NCI-H345 treated with DMSO at 0.1 percent for 48 hours (cell line): Measurements from ENCODE around the gene DDX1.

ENCODE experiments used
- DNase-seq: peaks from one replicate; lab custom pipeline; 2025; ENCODE audit not compliant: unreplicated experiment; lab: John Stamatoyannopoulos, UW

The DDX1 gene

GRCh38 chr2:15626967-15627366 is 35.3 kb downstream of the DDX1 start:
- no peak for DNase-seq

GRCh38 chr2:15627817-15628684 is 36.4 kb downstream of the DDX1 start:
- no peak for DNase-seq

DNA sequence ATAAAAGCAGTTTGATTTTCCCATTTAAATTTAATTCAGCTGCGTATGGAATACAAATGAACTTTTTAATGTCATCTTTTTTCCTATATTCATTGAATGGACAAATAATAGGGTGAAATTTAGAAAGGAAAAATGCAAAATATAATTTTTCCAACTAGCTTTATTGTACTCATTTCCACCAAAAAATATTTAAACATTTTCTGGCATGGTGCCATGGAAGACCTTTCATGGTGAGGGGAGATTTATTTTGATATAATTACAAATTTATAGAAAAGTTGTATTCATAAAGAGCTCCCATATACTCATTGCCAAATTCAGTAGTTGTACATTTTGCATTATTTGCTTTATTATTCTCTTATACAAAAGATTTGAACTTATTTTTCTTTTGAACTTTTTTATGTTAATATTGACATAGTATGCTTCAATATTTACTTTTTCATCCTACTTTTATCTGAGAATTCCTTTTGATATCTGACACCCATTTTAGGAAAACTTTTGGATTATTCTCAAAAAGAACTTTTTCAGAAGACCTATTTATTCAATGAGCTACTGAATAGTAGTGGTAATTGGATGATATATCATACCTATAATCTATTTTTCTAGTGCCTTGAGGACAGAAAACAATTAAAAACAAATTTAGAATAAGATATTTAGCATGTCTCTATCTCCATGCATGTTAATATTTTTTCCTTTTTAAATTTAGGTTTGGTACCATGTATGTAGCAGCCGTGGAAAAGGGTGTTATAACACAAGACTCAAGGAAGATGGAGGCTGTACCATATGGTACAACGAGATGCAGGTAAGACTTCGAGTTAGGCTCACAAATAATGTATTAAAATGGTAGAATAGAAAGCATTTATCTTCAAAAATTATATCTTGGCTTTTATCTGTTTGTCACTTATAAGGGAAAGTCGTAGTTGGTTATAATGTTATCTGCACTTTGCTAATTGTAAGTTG is 37.5 kb downstream of the DDX1 start:
- DNase-seq, result no peak

DNA sequence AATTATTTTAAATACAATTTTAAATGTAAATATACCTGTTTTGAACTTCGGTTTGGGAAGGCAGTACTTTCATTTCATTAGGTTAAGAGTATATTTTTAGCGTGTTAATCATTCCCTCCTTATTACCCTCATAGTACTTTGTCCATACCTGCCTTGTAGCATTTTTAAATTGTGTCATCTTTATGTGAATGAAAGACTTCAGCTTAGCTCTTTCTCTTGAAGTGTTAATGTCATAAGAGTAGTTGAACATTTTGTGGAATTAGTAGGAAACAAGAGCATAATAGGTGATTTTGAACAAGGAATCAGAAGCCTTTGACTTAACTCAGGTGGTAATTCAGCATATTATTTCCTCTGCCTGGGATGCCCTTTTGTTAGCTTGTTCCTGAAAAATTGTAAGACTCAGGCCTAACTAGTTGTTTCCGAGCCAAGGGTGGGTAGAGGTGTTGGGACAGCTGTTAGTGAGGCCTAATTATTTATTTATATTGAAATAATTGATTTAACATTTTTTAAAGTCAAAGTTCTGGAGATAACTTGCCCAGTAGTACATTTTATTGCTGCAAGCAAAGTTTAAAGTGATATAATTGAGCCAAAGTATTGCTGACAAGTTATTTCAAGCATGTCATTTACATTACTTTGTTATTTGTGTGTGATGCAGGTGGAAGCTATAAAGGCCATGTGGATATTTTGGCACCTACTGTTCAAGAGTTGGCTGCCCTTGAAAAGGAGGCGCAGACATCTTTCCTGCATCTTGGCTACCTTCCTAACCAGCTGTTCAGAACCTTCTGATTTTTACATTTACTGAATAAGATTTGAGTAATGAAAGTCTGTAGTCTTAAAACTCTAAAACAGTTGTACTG is 38.7 kb downstream of the DDX1 start:
- no peak for DNase-seq

GRCh38 chr2:15630978-15631719 is 39.5 kb downstream of the DDX1 start:
- no peak for DNase-seq

- no peak for DNase-seq
Measured at GRCh38 chr2:15631883-15632282, 40.2 kb downstream of the DDX1 start.

GRCh38 chr2:15633043-15633970 is 41.6 kb downstream of the DDX1 start:
- no peak for DNase-seq

DNA sequence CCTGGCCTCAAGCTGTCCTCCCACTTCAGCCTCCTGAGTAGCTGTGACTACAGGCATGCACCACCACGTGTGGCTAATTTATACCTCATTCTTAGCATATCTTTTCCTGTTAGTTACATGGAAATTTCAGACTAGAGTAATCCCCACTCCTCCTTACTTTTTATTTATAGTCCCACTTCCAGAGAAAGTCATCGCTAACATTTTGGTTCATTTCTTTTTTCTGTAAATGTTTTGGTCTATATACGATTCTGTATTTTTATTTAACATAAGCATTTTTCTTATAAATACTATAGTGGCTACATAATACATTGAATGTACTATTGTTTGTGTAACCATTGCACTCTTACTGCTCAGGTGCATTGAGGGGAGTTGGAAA is 42.3 kb downstream of the DDX1 start:
- no peak for DNase-seq

GRCh38 chr2:15634846-15635490 is 43.3 kb downstream of the DDX1 start:
- DNase-seq, result no peak

- DNase-seq, result peak; percentile 43
Measured at GRCh38 chr2:15636972-15637785, 45.5 kb downstream of the DDX1 start.

- no peak for DNase-seq
Measured at GRCh38 chr2:15638720-15639119, 47.1 kb downstream of the DDX1 start.

GRCh38 chr2:15639323-15640251 is 47.9 kb downstream of the DDX1 start:
- DNase-seq, result no peak

DNA sequence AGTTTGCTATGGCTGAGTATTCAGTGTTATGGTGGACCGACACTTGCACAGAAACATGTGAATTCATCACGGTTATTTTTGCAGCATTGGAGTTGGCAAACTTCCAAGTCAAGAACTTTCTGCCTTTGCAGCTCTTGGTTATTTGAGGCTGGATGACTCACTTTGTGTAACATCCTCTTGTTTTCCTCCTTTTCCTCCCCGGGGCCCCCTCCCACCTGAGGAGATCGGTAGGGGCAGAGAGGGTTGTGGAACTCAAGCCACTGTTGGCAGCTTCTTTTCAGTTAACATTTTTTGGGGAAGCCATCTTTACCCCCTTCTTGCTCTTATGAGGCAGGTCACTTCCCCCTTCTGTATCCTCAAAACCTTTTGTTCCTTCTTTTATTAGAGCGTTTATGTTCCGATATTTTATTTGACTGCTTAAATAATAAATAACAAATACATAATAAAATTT is 48.6 kb downstream of the DDX1 start:
- DNase-seq, result no peak

- no peak for DNase-seq
Measured at GRCh38 chr2:15640784-15641183, 49.1 kb downstream of the DDX1 start.

DNA sequence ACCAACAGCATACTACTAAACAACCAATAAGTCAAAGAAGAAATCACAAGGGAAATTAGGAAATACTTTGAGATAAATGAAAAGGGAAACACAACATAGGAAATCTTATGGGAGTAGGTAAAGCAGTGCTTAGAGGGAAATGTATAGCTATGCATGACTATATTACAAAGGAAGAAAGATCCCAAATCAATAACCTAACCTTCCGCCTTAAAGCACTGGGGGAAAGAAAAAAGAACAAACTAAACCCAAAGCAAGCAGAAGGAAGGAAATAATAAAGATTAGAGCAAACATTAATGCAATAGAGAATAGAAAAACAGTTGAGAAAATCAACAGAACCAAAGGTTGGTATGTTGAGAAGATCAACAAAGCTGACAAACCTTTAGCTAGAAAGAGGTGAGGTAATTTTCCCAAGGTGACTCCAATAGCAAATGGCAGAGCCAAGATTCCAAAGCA is 49.9 kb downstream of the DDX1 start:
- DNase-seq, result no peak

DNA sequence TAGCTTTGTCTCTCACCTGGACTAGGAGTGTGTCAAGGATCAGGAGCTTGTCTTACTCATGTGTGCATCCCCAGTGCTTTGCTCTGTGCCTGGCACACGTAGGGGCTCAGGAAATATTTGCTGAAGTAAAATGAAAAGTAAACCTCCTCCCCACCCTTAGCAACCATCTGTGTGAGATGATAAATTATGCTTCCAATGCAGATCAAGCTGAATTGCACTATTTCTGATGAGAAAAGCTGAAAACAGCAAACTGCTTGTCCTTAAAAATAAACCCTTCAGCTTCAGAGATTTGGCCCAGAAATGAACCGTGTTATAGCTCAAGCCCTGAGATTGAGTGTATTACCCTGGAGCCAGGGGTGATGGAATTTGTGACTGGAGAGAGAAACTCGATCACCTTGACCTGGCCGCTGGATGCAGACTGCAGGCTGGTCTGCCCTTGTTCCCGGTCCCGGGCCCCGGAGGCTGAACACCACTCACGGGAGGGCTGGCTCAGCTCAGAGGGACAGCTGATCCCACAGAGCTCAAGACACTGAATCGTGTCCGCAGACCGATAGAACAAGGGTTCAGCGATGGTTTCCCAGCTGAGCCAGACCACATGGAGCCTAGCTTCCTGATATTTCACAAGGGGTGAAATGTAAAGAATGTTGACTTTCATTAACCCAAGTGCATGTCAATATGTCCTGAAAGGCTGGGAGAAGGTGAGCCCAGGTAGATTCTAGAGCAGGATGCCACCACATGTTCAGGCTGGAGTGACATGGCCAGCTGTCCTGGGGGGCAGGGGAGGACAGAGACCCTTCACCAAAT is 50.5 kb downstream of the DDX1 start:
- no peak for DNase-seq
